ENCODE results near the gene SRC. TPM values are rescaled to one million over a fixed set of nuclear protein-coding genes. Genes with fewer than 3 reads are reported as not detected.
A peak's percentile ranks its signal among the peaks of the same experiment; 100 is the strongest.

The SRC gene
- total and polyA plus RNA-seq, 2 experiments from 2014 or later, result 8.0 to 25.9 TPM

GRCh38 chr20:37329481-37330165 lies 16.3 kb upstream of the SRC start (continued):
- no peak for TF ChIP-seq ETS1 (IDR thresholded peaks at IDR 0.05)
- TF ChIP-seq EZH2phosphoT487 (IDR thresholded peaks at IDR 0.05; ENCODE audit: unreplicated experiment), result no peak
- no peak for TF ChIP-seq REST (IDR thresholded peaks at IDR 0.05; ENCODE audit: unreplicated experiment)

GRCh38 chr20:37330316-37330715 lies 15.6 kb upstream of the SRC start:
- Mint-ChIP-seq H3K9me3 (no peaks in the 10 kb centered on the region; the same call in 2 of the 3 replicates), H3K27ac (no peak overlapping the region), H3K36me3 (ENCODE audit: low read depth) (no peaks in the 10 kb centered on the region), H3K4me3 (no peak overlapping the region), H3K4me1 (peaks cover 7% of the 10 kb centered on the region), H3K27me3 (ENCODE audit: insufficient read depth, low read depth, poor library complexity) (peaks cover 11% of the 10 kb centered on the region)
- no peaks in the 10 kb centered on the region for H3F3A ChIP-seq (replicated peaks; ENCODE audit: low read depth)
- no peak overlapping the region for H2AFZ ChIP-seq
- DNase-seq (ENCODE audit: low spot score), result no peak
- ATAC-seq, result no peak
- no peak overlapping the region for H3K4me3 ChIP-seq
- no peaks in the 10 kb centered on the region for H3K27me3 ChIP-seq (ENCODE audit: insufficient read depth)
- no peaks in the 10 kb centered on the region for H3K36me3 ChIP-seq (ENCODE audit: insufficient read depth)
- no peaks in the 10 kb centered on the region for H3K9me2 ChIP-seq (ENCODE audit: insufficient read depth)
- H3K27ac ChIP-seq (ENCODE audit: low read depth), result no peak overlapping the region
- H4K20me1 ChIP-seq (replicated peaks; ENCODE audit: insufficient read depth), result no peaks in the 10 kb centered on the region
- H3K4me2 ChIP-seq, result no peak overlapping the region
- no peak for TF ChIP-seq ZNF114 (CRISPR knock-in tag; IDR thresholded peaks at IDR 0.05)
- TF ChIP-seq CREB1 (CRISPR knock-in tag; IDR thresholded peaks at IDR 0.05; ENCODE audit: low read depth), result no peak
- H3K4me1 ChIP-seq (ENCODE audit: insufficient read depth), result no peaks in the 10 kb centered on the region
- H3K79me2 ChIP-seq (replicated peaks; ENCODE audit: insufficient read depth), result no peaks in the 10 kb centered on the region

- ATAC-seq (no peak), DNase-seq (ENCODE audit: low spot score) (no peak)
- Mint-ChIP-seq H3K27ac (no peak overlapping the region), H3K9me3 (no peaks in the 10 kb centered on the region; the same call in 2 of the 3 replicates), H3K36me3 (ENCODE audit: low read depth) (no peaks in the 10 kb centered on the region), H3K4me3 (no peak overlapping the region), H3K27me3 (ENCODE audit: insufficient read depth, low read depth, poor library complexity) (peaks cover 17% of the 10 kb centered on the region), H3K4me1 (peaks cover 11% of the 10 kb centered on the region)
- H4K20me1 ChIP-seq (replicated peaks; ENCODE audit: insufficient read depth), result no peaks in the 10 kb centered on the region
- H3K79me2 ChIP-seq (replicated peaks; ENCODE audit: insufficient read depth), result no peaks in the 10 kb centered on the region
- H3K27me3 ChIP-seq (ENCODE audit: insufficient read depth), result no peaks in the 10 kb centered on the region
- no peaks in the 10 kb centered on the region for H3K9me2 ChIP-seq (ENCODE audit: insufficient read depth)
- H3K4me3 ChIP-seq, result no peak overlapping the region
- no peaks in the 10 kb centered on the region for H3K4me1 ChIP-seq (ENCODE audit: insufficient read depth)
- H3K36me3 ChIP-seq (ENCODE audit: insufficient read depth), result no peaks in the 10 kb centered on the region
- no peak overlapping the region for H3K27ac ChIP-seq (ENCODE audit: low read depth)
- H3K4me2 ChIP-seq, result no peak overlapping the region
- 0 out of 2 replicates have a peak overlapping the region, but pooled peaks have one; percentile 43 for H2AFZ ChIP-seq
- H3F3A ChIP-seq (replicated peaks; ENCODE audit: low read depth), result peaks cover 6% of the 10 kb centered on the region; the same call in 1 of the 2 replicates
- TF ChIP-seq REST (IDR thresholded peaks at IDR 0.05; ENCODE audit: unreplicated experiment) (no peak), JUNB (IDR thresholded peaks at IDR 0.05; ENCODE audit: unreplicated experiment) (no peak)
Measured at GRCh38 chr20:37331060-37331857, 14.7 kb upstream of the SRC start.
